ENCODE measurements around the gene FSIP1.

FSIP1 gene

DNA sequence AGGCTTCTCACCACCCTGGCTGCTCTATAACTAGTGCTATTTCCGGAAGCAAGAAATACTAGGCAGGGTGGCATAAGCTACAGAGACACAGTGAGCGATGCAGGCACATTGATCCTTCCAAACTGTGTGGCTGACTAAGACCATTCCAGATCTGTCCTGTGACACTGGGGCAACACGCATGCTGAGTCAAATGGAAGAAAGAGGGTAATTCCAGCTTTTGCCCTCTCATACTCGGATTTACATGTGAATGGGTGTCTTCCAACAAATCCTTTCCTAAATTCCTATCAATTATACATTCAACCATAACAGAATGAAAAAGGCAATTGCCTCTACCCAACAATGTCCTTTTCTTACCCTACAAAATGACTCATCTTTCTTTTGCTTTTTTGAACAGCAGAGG, 5.1 kb downstream of the FSIP1 start:
- Histone ChIP-seq H3K4me1 (ENCODE audit: control insufficient read depth in 1 of 2, insufficient read depth in 1 of 2, low read depth in 1 of 2, low read length in 1 of 2) (peaks cover 13 to 19% of the 10 kb centered on the region in 2 experiments), H3K27me3 (no peaks in the 10 kb centered on the region), H3K4me3 (ENCODE audit: low read depth in 1 of 2, low read length in 1 of 2) (no peak overlapping the region), H3K9me3 (no peaks in the 10 kb centered on the region), H3K36me3 (no peaks in the 10 kb centered on the region), H3K27ac (no peak overlapping the region)
- TF ChIP-seq, protein P1, sequence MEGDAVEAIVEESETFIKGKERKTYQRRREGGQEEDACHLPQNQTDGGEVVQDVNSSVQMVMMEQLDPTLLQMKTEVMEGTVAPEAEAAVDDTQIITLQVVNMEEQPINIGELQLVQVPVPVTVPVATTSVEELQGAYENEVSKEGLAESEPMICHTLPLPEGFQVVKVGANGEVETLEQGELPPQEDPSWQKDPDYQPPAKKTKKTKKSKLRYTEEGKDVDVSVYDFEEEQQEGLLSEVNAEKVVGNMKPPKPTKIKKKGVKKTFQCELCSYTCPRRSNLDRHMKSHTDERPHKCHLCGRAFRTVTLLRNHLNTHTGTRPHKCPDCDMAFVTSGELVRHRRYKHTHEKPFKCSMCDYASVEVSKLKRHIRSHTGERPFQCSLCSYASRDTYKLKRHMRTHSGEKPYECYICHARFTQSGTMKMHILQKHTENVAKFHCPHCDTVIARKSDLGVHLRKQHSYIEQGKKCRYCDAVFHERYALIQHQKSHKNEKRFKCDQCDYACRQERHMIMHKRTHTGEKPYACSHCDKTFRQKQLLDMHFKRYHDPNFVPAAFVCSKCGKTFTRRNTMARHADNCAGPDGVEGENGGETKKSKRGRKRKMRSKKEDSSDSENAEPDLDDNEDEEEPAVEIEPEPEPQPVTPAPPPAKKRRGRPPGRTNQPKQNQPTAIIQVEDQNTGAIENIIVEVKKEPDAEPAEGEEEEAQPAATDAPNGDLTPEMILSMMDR (IDR thresholded peaks at IDR 0.05), result no peak

DNA sequence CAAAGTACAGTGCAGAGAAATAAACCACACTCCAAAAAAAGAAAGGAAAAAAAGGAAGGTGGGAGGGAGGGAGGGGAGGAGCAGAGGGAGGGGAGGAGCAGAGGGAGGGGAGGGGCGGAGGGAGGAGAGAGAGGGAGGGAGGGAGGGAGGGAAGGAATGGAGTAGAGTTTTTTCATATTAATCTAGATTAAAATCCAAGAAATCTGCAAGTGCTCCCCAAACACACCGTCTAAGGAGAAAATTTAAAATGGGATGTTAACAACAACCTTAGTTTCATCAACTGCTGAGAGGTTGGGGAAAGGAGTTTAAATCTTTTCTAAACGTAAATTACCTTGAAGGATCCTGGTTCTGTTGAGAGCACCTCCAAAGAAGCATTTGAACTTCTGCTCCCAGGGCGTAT, 6.6 kb downstream of the FSIP1 start:
- Histone ChIP-seq H3K36me3 (no peaks in the 10 kb centered on the region), H3K4me3 (ENCODE audit: low read depth in 1 of 2, low read length in 1 of 2) (no peak overlapping the region), H3K27ac (no peak overlapping the region), H3K27me3 (no peaks in the 10 kb centered on the region), H3K9me3 (no peaks in the 10 kb centered on the region), H3K4me1 (ENCODE audit: control insufficient read depth in 1 of 2, insufficient read depth in 1 of 2, low read depth in 1 of 2, low read length in 1 of 2) (peaks cover 5 to 10% of the 10 kb centered on the region in 2 experiments)
- TF ChIP-seq, protein P1 (IDR thresholded peaks at IDR 0.05), result no peak

DNA sequence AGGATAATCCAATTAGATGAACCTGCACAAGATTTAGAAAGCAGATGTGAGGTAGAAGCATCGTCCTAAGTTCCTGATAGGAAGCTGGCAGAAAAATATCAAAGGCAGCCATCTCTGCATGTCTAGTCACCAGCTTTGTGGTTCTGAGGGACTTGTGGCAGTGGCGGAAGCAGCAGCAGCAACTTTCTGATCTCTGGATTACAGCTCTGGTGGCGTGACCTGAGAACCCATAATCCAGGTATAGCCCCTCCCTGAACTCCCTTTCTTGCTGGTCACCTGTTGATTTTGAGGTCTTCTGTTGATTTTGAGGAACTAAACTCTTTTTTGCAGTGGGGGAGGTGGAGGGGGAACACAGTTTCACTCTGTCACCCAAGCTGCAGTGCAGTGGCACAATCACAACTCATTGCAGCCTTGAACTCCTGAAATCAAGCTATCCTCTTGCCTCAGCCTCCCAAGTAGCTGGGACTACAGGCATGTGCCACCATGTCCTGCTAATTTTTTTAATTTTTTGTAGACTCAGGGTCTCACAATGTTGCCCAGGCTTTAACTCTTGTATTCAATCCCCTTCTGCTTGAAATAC, 7.9 kb downstream of the FSIP1 start:
- Histone ChIP-seq H3K4me3 (ENCODE audit: low read depth in 1 of 2, low read length in 1 of 2) (no peak overlapping the region), H3K36me3 (no peaks in the 10 kb centered on the region), H3K27me3 (no peaks in the 10 kb centered on the region), H3K9me3 (no peaks in the 10 kb centered on the region), H3K27ac (peak overlapping the region; percentile 7), H3K4me1 (ENCODE audit: control insufficient read depth in 1 of 2, insufficient read depth in 1 of 2, low read depth in 1 of 2, low read length in 1 of 2) (peaks cover 5 to 10% of the 10 kb centered on the region in 2 experiments)
- TF ChIP-seq, protein P1 (IDR thresholded peaks at IDR 0.05), result no peak

DNA sequence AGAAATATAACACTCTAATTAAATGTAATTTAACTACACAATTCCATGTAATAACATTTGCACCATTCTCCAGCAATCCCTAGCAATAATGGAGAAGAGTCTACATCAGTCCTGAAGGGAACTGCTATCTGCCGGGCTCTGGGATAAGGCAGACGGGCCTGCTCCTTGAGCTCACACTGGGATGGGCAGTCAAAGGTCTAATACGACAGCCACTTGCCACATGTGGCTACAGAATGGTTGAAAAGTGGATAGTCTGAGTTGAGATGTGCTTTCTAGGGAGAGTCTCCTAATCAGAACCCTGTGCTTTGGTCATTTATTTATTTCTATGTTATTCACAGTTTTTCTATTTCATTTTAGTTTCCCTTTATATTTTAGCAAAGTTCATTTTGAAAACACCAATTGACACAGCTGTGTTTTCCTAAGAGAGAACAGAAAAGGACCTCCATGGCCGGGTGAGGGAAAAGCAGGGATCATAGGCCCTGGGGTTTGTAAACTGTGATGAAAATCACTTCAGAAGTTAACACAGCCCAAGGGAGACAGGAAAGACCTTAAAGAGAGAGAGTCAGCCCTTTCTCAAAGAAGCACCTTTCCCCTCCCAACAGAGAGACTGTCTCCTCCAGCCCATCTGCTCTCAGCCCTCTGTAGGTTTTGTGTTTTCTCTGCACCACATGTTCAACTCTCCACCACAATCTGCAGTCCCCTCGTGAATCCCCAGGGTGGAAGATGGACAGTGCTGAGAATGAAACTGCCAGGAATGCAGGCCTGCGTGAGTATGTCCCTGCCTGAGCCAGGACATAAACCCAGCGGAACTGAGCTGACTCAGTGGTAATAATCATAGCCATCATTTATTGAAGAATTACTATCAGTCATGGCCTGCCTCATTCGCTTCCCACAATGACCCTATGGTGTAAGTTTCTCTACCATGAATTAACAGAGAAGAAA, 11.6 kb downstream of the FSIP1 start:
- no peak overlapping the region for H3K4me3 ChIP-seq (ENCODE audit: low read depth in 1 of 2, low read length in 1 of 2)
- no peaks in the 10 kb centered on the region for H3K27me3 ChIP-seq

DNA sequence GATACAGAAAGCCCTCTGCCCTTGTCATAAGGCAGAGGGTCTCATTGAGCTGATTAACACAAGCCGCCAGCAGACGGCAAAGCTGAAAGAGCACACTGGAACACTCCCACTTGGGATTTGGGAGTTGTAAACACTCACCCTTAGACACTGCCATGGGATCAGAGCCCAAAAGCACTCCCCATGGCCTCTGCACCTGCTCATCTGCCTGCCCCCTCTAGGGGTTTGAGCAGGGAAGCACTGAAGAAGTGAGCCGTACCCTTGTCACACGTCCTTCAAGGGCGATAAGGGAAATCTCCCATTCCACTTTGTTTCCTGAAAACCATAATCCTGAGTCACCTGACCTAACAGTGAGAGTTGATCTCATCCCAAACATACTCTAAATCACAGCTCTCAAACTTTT, 14.7 kb downstream of the FSIP1 start:
- H3K27ac ChIP-seq, result no peak overlapping the region
- H3K4me3 ChIP-seq (ENCODE audit: low read depth in 1 of 2, low read length in 1 of 2), result no peak overlapping the region
- no peaks in the 10 kb centered on the region for H3K9me3 ChIP-seq
- TF ChIP-seq, protein P1 (IDR thresholded peaks at IDR 0.05), result no peak
- no peaks in the 10 kb centered on the region for H3K36me3 ChIP-seq
- H3K4me1 ChIP-seq (ENCODE audit: control insufficient read depth in 1 of 2, insufficient read depth in 1 of 2, low read depth in 1 of 2, low read length in 1 of 2), result no peaks in the 10 kb centered on the region
- H3K27me3 ChIP-seq, result no peaks in the 10 kb centered on the region

More for the DNA sequence above, 11.6 kb downstream of the FSIP1 start:
- Histone ChIP-seq H3K27ac (no peak overlapping the region), H3K36me3 (no peaks in the 10 kb centered on the region), H3K4me1 (ENCODE audit: control insufficient read depth in 1 of 2, insufficient read depth in 1 of 2, low read depth in 1 of 2, low read length in 1 of 2) (peaks cover 5 to 10% of the 10 kb centered on the region in 2 experiments), H3K9me3 (no peaks in the 10 kb centered on the region)
- TF ChIP-seq, protein P1 (IDR thresholded peaks at IDR 0.05), result no peak
